ENCODE measurements around the gene DAP. TPM values are rescaled to one million over a fixed set of nuclear protein-coding genes. Genes with fewer than 3 reads are reported as not detected.
"Not testable (repeated sequence)": the region's sequence is repeated elsewhere in the genome, so short reads cannot be mapped to it uniquely, and the experiment has no call there.

Gene DAP
- total RNA-seq, 1 experiment from 2014 or later, result 95.9 TPM

DNA sequence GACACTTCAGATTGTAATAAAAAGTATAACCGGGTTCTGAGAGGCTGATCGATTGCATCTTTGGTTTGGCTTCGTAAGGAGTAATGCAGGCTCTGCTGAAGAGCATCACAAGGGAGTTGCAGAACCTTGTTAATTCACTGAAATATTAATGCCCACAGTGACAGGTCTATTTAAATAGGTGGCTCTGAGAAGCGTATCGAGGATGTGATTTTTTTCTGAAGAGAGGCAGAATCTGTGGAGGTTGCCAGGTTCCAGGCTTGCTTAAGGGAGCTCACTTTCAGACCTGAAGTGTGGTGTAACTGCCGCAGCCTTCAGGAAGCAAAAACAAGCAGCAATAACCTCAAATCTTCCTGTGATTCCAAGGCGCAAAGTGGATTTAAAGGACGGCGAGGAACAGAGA is 116.8 kb downstream of the DAP start:
- ChIA-PET POLR2A (ENCODE audit: low non-redundant PET) (no interaction called here), CTCF (interaction anchor here (0.6 kb wide), 1 partner anchor 79 kb away, joined by 4 read pairs; no protein-coding TSS in a partner anchor)
- no peak for DNase-seq (ENCODE audit: low spot score)
- intact Hi-C loops (cut with micrococcal nuclease; ENCODE audit: unreplicated experiment), result no loop called here
- H3K4me1 ChIP-seq (ENCODE audit: insufficient read depth, low read length, poor library complexity, severe bottlenecking), result no peaks in the 10 kb centered on the region
- no peak for TF ChIP-seq EZH2 (IDR thresholded peaks at IDR 0.05; ENCODE audit: borderline replicate concordance, low read depth, low read length, poor library complexity, severe bottlenecking)
- TF ChIP-seq, protein P1, sequence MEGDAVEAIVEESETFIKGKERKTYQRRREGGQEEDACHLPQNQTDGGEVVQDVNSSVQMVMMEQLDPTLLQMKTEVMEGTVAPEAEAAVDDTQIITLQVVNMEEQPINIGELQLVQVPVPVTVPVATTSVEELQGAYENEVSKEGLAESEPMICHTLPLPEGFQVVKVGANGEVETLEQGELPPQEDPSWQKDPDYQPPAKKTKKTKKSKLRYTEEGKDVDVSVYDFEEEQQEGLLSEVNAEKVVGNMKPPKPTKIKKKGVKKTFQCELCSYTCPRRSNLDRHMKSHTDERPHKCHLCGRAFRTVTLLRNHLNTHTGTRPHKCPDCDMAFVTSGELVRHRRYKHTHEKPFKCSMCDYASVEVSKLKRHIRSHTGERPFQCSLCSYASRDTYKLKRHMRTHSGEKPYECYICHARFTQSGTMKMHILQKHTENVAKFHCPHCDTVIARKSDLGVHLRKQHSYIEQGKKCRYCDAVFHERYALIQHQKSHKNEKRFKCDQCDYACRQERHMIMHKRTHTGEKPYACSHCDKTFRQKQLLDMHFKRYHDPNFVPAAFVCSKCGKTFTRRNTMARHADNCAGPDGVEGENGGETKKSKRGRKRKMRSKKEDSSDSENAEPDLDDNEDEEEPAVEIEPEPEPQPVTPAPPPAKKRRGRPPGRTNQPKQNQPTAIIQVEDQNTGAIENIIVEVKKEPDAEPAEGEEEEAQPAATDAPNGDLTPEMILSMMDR (conservative IDR thresholded peaks at IDR 0.05; ENCODE audit: low read depth, low read length), result no peak
- H3K4me3 ChIP-seq (ENCODE audit: low read depth, low read length, poor library complexity, severe bottlenecking), result no peak overlapping the region
- H3K9me3 ChIP-seq (ENCODE audit: low read depth, low read length, poor library complexity, severe bottlenecking), result no peaks in the 10 kb centered on the region
- BruUV-seq (replicated peaks), result no TSS peak
- H3K27me3 ChIP-seq (replicated peaks; ENCODE audit: insufficient read depth, low read depth, low read length, poor library complexity), result peaks cover 26% of the 10 kb centered on the region
- no peaks in the 10 kb centered on the region for H3K36me3 ChIP-seq (ENCODE audit: insufficient read depth, low read length, poor library complexity, severe bottlenecking)
- H3K27ac ChIP-seq (ENCODE audit: low read depth, low read length, poor library complexity, severe bottlenecking), result no peak overlapping the region

DNA sequence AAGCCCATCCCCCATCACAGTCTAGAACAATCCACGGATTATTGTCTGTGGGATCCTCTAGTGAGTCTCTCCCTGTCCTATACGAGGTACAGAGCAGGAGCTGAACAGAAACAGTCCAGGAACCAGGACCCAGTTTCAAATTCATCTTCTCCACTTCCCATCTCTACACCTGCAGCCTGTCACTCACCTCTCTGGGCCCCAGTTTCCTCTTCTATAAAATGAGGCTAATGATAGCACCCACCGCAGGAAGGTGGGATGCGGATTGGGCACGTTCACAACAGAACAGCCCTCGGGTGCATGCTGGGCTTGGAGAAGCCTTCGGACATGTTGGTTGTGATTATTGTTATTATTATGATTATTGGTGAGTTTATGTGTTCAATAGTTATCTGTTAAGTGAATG is 118.7 kb downstream of the DAP start:
- Histone ChIP-seq H3K36me3 (ENCODE audit: insufficient read depth, low read length, poor library complexity, severe bottlenecking) (no peaks in the 10 kb centered on the region), H3K27me3 (replicated peaks; ENCODE audit: insufficient read depth, low read depth, low read length, poor library complexity) (peaks cover 26% of the 10 kb centered on the region), H3K4me3 (ENCODE audit: low read depth, low read length, poor library complexity, severe bottlenecking) (no peak overlapping the region), H3K9me3 (ENCODE audit: low read depth, low read length, poor library complexity, severe bottlenecking) (no peaks in the 10 kb centered on the region), H3K4me1 (ENCODE audit: insufficient read depth, low read length, poor library complexity, severe bottlenecking) (no peaks in the 10 kb centered on the region), H3K27ac (ENCODE audit: low read depth, low read length, poor library complexity, severe bottlenecking) (no peak overlapping the region)
- CTCF ChIA-PET, result no interaction called here
- BruUV-seq (replicated peaks), result no TSS peak
- DNase-seq (ENCODE audit: low spot score), result no peak
- TF ChIP-seq, protein P1 (conservative IDR thresholded peaks at IDR 0.05; ENCODE audit: low read depth, low read length), result no peak
- TF ChIP-seq EZH2 (IDR thresholded peaks at IDR 0.05; ENCODE audit: borderline replicate concordance, low read depth, low read length, poor library complexity, severe bottlenecking), result no peak
- intact Hi-C loops (cut with micrococcal nuclease; ENCODE audit: unreplicated experiment), result no loop called here
- POLR2A ChIA-PET (ENCODE audit: low non-redundant PET), result no interaction called here

DNA sequence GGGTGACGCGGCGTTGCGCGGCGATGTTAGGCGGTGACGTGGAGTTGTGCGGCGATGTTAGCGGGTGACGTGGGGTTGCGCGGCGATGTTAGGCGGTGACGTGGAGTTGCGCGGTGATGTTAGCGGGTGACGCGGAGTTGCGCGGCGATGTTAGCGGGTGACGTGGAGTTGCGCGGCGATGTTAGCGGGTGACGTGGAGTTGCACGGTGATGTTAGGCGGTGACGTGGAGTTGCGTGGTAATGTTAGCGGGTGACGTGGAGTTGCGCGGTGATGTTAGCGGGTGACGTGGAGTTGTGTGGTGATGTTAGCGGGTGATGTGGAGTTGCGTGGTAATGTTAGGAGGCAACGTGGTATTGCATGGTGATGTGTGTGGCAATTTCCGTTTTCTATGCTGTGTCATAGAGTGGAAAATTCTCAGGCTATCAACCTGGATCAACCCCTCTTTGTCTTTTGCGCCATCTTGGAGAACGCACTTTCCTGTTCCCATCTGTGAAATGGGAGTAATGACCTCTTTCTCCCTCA is 121.1 kb downstream of the DAP start:
- intact Hi-C loops (cut with micrococcal nuclease; ENCODE audit: unreplicated experiment), result no loop called here
- POLR2A ChIA-PET (ENCODE audit: low non-redundant PET), result no interaction called here
- CTCF ChIA-PET, result no interaction called here

DNA sequence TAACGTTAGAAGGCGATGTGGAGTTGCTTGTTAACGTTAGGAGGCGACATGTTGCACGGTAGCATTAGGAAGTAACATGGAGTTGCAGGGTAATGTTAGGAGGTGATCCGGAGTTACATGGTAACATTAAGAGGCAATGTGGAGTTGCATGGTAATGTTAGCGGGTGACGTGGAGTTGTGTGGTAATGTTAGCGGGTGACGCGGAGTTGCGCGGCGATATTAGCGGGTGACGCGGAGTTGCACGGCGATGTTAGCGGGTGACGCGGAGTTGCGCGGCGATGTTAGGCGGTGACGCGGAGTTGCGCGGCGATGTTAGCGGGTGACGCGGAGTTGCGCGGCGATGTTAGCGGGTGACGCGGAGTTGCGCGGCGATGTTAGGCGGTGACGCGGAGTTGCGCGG is 122.3 kb downstream of the DAP start:
- H3K4me1 ChIP-seq (ENCODE audit: insufficient read depth, low read length, poor library complexity, severe bottlenecking); H3K4me3 ChIP-seq (ENCODE audit: low read depth, low read length, poor library complexity, severe bottlenecking); BruUV-seq (replicated peaks); intact Hi-C loops (cut with micrococcal nuclease; ENCODE audit: unreplicated experiment); H3K36me3 ChIP-seq (ENCODE audit: insufficient read depth, low read length, poor library complexity, severe bottlenecking); H3K27ac ChIP-seq (ENCODE audit: low read depth, low read length, poor library complexity, severe bottlenecking); CTCF ChIA-PET; POLR2A ChIA-PET (ENCODE audit: low non-redundant PET); H3K9me3 ChIP-seq (ENCODE audit: low read depth, low read length, poor library complexity, severe bottlenecking); DNase-seq (ENCODE audit: low spot score): not testable (repeated sequence)
- peaks cover 12% of the 10 kb centered on the region for H3K27me3 ChIP-seq (replicated peaks; ENCODE audit: insufficient read depth, low read depth, low read length, poor library complexity)

More for the DNA sequence above, 121.1 kb downstream of the DAP start:
- no peak overlapping the region for H3K4me3 ChIP-seq (ENCODE audit: low read depth, low read length, poor library complexity, severe bottlenecking)
- no peaks in the 10 kb centered on the region for H3K36me3 ChIP-seq (ENCODE audit: insufficient read depth, low read length, poor library complexity, severe bottlenecking)
- DNase-seq (ENCODE audit: low spot score), result no peak
- H3K27ac ChIP-seq (ENCODE audit: low read depth, low read length, poor library complexity, severe bottlenecking), result no peak overlapping the region
- no peaks in the 10 kb centered on the region for H3K9me3 ChIP-seq (ENCODE audit: low read depth, low read length, poor library complexity, severe bottlenecking)
- TF ChIP-seq, protein P1 (conservative IDR thresholded peaks at IDR 0.05; ENCODE audit: low read depth, low read length), result no peak
- TF ChIP-seq EZH2 (IDR thresholded peaks at IDR 0.05; ENCODE audit: borderline replicate concordance, low read depth, low read length, poor library complexity, severe bottlenecking), result no peak
- BruUV-seq (replicated peaks), result no TSS peak
- peaks cover 21% of the 10 kb centered on the region for H3K27me3 ChIP-seq (replicated peaks; ENCODE audit: insufficient read depth, low read depth, low read length, poor library complexity)
- H3K4me1 ChIP-seq (ENCODE audit: insufficient read depth, low read length, poor library complexity, severe bottlenecking), result no peaks in the 10 kb centered on the region

Data from A673 (cell line).